GM12891 (cell line): ENCODE results near the gene GTPBP6.

Experiments
- PAX5 ChIP-seq: IDR thresholded peaks from 2 replicates; pipeline ENCODE4 v1.6.1; 2011; ENCODE audit warnings: low read length, moderate library complexity, mild to moderate bottlenecking; ENCODE audit not compliant: insufficient read depth, severe bottlenecking
- POLR2A ChIP-seq: IDR thresholded peaks from 2 replicates; pipeline ENCODE4 v1.6.1; 2011; ENCODE audit warnings: low read depth, low read length, control low read depth
- POLR2AphosphoS5 ChIP-seq: IDR thresholded peaks from 2 replicates; pipeline ENCODE4 v1.6.1; 2011; ENCODE audit warnings: low read depth, low read length, control low read depth
- POU2F2 ChIP-seq: IDR thresholded peaks from 2 replicates; pipeline ENCODE4 v1.6.1; 2011; ENCODE audit warnings: low read depth, mild to moderate bottlenecking, control low read depth, low read length, moderate library complexity
- SPI1 ChIP-seq: IDR thresholded peaks from 2 replicates; pipeline ENCODE4 v1.6.1; 2011; ENCODE audit warnings: low read depth, low read length, control low read depth
- TAF1 ChIP-seq: IDR thresholded peaks from 2 replicates; pipeline ENCODE4 v1.6.1; 2011; ENCODE audit warnings: low read depth, low read length, control low read depth

GRCh38 chrX:314049-314448 is 4.5 kb downstream of the GTPBP6 start:
- TF ChIP-seq POLR2AphosphoS5 (no peak), POLR2A (no peak), TAF1 (no peak), SPI1 (no peak), POU2F2 (no peak), PAX5 (no peak)
